Measurements from ENCODE around the gene OSBP2. TPM values are rescaled to one million over a fixed set of nuclear protein-coding genes. Genes with fewer than 3 reads are reported as not detected.

Gene OSBP2
- total RNA-seq, 1 experiment from 2014 or later, result 6.2 TPM

DNA sequence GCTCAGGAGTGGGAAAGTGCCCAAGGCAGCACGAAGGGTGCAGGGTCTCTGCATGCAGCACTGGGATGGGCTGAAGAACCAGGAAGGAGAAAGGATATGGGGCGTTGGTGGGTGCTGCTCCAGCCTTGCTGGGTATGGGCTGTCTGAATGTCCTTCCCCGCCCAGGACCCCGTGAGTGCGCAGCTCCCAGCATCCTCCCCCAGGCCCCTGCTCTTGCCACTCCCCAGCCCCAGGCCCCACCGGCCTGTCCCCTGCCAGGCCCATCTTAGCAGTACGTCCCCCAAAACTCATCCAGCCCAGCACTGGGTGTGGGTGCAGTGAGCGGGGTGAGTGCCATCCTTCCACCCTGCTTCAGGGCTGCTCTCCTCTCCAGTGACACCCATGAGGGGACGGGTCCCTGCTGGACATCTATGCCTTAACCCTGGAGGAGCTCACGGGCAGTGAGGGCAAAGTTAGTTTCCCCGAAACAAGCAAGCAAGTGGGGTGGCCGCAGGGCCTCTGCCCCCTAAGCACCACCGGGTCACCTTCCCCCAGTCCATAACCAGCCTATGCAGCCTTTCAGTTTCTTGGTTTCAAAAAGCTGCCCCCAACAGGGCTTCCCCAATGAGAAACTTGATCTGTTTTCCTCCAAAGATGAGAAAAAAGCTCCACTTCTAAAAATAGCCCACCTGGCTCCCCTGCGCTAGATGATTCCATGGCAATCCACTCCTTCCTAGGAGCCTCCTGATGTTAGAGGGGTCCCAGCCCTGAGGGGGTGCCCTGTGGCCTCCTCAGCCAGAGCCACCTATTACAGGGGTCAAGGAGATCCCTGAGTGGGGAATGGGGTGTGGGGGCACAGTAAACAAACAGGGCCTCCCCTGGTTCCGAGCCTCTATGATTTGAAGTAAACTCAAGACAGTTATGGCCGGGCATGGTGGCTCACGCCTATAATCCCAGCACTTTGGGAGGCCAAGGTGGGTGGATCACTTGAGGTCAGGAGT lies 170.1 kb downstream of the OSBP2 start:
- CTCF ChIA-PET, result interaction anchor here (0.7 kb wide), 1 partner anchor 88 kb away, joined by 6 read pairs; no protein-coding TSS in a partner anchor
- H3K27ac Mint-ChIP-seq (ENCODE audit: unreplicated experiment), result no peak overlapping the region
- no peak overlapping the region for H3K4me3 Mint-ChIP-seq (ENCODE audit: unreplicated experiment)
- peaks cover 4% of the 10 kb centered on the region; the same call in 1 of the 2 replicates for H3K4me1 ChIP-seq
- H3K27me3 ChIP-seq (replicated peaks; ENCODE audit: control insufficient read depth, insufficient read depth, low read length), result no peaks in the 10 kb centered on the region
- H3K9me3 Mint-ChIP-seq (ENCODE audit: unreplicated experiment), result no peaks in the 10 kb centered on the region
- H3K4me1 Mint-ChIP-seq (ENCODE audit: low read depth, unreplicated experiment), result no peaks in the 10 kb centered on the region
- H3K36me3 ChIP-seq (ENCODE audit: control insufficient read depth, insufficient read depth, low read length), result no peaks in the 10 kb centered on the region
- no peaks in the 10 kb centered on the region for H3K27me3 Mint-ChIP-seq (ENCODE audit: insufficient read depth, unreplicated experiment)
- BruUV-seq (replicated peaks), result no TSS peak
- DNase-seq, result peak in 1 of 2 experiments; percentile 18
- no peak overlapping the region for H3K4me3 ChIP-seq (ENCODE audit: low read depth, low read length)
- TF ChIP-seq, protein P1, sequence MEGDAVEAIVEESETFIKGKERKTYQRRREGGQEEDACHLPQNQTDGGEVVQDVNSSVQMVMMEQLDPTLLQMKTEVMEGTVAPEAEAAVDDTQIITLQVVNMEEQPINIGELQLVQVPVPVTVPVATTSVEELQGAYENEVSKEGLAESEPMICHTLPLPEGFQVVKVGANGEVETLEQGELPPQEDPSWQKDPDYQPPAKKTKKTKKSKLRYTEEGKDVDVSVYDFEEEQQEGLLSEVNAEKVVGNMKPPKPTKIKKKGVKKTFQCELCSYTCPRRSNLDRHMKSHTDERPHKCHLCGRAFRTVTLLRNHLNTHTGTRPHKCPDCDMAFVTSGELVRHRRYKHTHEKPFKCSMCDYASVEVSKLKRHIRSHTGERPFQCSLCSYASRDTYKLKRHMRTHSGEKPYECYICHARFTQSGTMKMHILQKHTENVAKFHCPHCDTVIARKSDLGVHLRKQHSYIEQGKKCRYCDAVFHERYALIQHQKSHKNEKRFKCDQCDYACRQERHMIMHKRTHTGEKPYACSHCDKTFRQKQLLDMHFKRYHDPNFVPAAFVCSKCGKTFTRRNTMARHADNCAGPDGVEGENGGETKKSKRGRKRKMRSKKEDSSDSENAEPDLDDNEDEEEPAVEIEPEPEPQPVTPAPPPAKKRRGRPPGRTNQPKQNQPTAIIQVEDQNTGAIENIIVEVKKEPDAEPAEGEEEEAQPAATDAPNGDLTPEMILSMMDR (IDR thresholded peaks at IDR 0.05; ENCODE audit: insufficient read depth in 1 of 2, low read depth in 1 of 2, low read length in 1 of 2, severe bottlenecking in 1 of 2, unreplicated experiment in 1 of 2), result no peak
- intact Hi-C loops (cut with micrococcal nuclease; ENCODE audit: unreplicated experiment), result no loop called here
- no peaks in the 10 kb centered on the region for H3K36me3 Mint-ChIP-seq (ENCODE audit: insufficient read depth, unreplicated experiment)
- H3K9me3 ChIP-seq, result no peaks in the 10 kb centered on the region
- POLR2A ChIA-PET, result no interaction called here

DNA sequence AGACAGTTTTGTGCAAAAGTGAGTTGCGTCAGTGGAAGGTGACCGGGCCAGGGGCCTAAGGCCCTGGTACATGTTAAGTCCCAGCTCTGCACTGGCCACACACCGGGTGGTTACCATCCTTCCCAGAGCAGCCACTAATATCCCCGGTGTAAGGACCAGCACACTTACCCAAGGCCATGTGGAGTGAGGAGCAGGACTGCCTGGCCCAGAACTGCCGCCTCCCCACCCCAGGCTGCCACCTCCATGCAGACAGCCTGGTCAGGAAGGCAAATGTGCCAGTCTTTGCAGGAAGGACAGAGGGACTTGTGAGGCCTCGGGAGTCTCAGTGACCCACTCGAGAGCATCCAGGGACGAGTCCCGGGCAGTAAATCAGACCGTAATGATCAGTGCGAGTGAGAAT lies 171.0 kb downstream of the OSBP2 start:
- H3K4me3 ChIP-seq (ENCODE audit: low read depth, low read length), result no peak overlapping the region
- Mint-ChIP-seq H3K36me3 (ENCODE audit: insufficient read depth, unreplicated experiment) (no peaks in the 10 kb centered on the region), H3K27me3 (ENCODE audit: insufficient read depth, unreplicated experiment) (no peaks in the 10 kb centered on the region), H3K4me1 (ENCODE audit: low read depth, unreplicated experiment) (no peaks in the 10 kb centered on the region), H3K4me3 (ENCODE audit: unreplicated experiment) (no peak overlapping the region), H3K27ac (ENCODE audit: unreplicated experiment) (no peak overlapping the region), H3K9me3 (ENCODE audit: unreplicated experiment) (no peaks in the 10 kb centered on the region)
- no peaks in the 10 kb centered on the region for H3K36me3 ChIP-seq (ENCODE audit: control insufficient read depth, insufficient read depth, low read length)
- intact Hi-C loops (cut with micrococcal nuclease; ENCODE audit: unreplicated experiment), result no loop called here
- peaks cover 4% of the 10 kb centered on the region; the same call in 1 of the 2 replicates for H3K4me1 ChIP-seq
- H3K27me3 ChIP-seq (replicated peaks; ENCODE audit: control insufficient read depth, insufficient read depth, low read length), result no peaks in the 10 kb centered on the region
- H3K9me3 ChIP-seq, result no peaks in the 10 kb centered on the region
- TF ChIP-seq, protein P1 (IDR thresholded peaks at IDR 0.05; ENCODE audit: insufficient read depth in 1 of 2, low read depth in 1 of 2, low read length in 1 of 2, severe bottlenecking in 1 of 2, unreplicated experiment in 1 of 2), result no peak
- no TSS peak for BruUV-seq (replicated peaks)
- ChIA-PET CTCF (interaction anchor here (0.7 kb wide), 1 partner anchor 87 kb away, joined by 6 read pairs; no protein-coding TSS in a partner anchor), POLR2A (no interaction called here)
- DNase-seq, result peak in 1 of 2 experiments; percentile 10

DNA sequence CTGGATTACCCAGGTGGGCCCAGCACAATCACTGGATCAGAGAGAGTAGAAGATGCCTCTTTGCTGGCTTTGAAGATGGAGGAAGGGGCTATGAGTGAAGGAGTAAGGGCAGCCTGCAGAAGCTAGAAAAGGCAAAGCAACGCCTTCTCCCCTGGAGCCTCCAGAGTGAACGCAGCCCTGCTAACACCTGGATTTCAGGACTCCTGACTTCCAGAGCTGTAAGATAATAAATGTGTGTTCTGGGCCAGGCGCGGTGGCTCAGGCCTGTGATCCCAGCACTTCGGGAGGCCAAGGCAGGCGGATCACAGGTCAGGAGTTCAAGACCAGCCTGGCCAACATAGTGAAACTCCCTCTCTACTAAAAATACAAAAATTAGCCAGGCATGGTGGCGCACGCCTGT lies 171.5 kb downstream of the OSBP2 start:
- Mint-ChIP-seq H3K4me1 (ENCODE audit: low read depth, unreplicated experiment) (no peaks in the 10 kb centered on the region), H3K27ac (ENCODE audit: unreplicated experiment) (no peak overlapping the region), H3K4me3 (ENCODE audit: unreplicated experiment) (no peak overlapping the region), H3K9me3 (ENCODE audit: unreplicated experiment) (no peaks in the 10 kb centered on the region), H3K27me3 (ENCODE audit: insufficient read depth, unreplicated experiment) (no peaks in the 10 kb centered on the region), H3K36me3 (ENCODE audit: insufficient read depth, unreplicated experiment) (no peaks in the 10 kb centered on the region)
- H3K27me3 ChIP-seq (replicated peaks; ENCODE audit: control insufficient read depth, insufficient read depth, low read length), result no peaks in the 10 kb centered on the region
- ChIA-PET POLR2A (no interaction called here), CTCF (no interaction called here)
- BruUV-seq (replicated peaks), result no TSS peak
- H3K9me3 ChIP-seq, result no peaks in the 10 kb centered on the region
- H3K36me3 ChIP-seq (ENCODE audit: control insufficient read depth, insufficient read depth, low read length), result no peaks in the 10 kb centered on the region
- DNase-seq, result peak in 1 of 2 experiments; percentile 2
- TF ChIP-seq, protein P1 (IDR thresholded peaks at IDR 0.05; ENCODE audit: insufficient read depth in 1 of 2, low read depth in 1 of 2, low read length in 1 of 2, severe bottlenecking in 1 of 2, unreplicated experiment in 1 of 2), result no peak
- intact Hi-C loops (cut with micrococcal nuclease; ENCODE audit: unreplicated experiment), result no loop called here
- peaks cover 4% of the 10 kb centered on the region; the same call in 1 of the 2 replicates for H3K4me1 ChIP-seq
- no peak overlapping the region for H3K4me3 ChIP-seq (ENCODE audit: low read depth, low read length)
